Choroid plexus epithelial cell (primary cell): ENCODE measurements around the gene RFFL.

Experiments used
- DNase-seq: peaks from one replicate; pipeline ENCODE4 v3.0.0-alpha.2; 2010; ENCODE audit warnings: low read depth
- H3K4me3 ChIP-seq: 2 replicates; pipeline ENCODE4 v1.5.1; 2011; ENCODE audit warnings: low read depth, mild to moderate bottlenecking, control low read depth, low read length, moderate library complexity
- CTCF ChIP-seq: conservative IDR thresholded peaks from 2 replicates; pipeline ENCODE4 v1.5.1; 2011; ENCODE audit warnings: low read depth, mild to moderate bottlenecking, control low read depth, inconsistent platforms, low read length, moderate library complexity

Gene RFFL

GRCh38 chr17:34979650-34980352, 83.7 kb downstream of the RFFL start:
- TF ChIP-seq CTCF: no peak
- peak overlapping the region; percentile 79 for H3K4me3 ChIP-seq
- peak; percentile 28 for DNase-seq

GRCh38 chr17:34979153-34979552, 84.4 kb downstream of the RFFL start:
- no peak for DNase-seq
- H3K4me3 ChIP-seq: no peak overlapping the region
- TF ChIP-seq CTCF: no peak

GRCh38 chr17:34974794-34975785, 88.4 kb downstream of the RFFL start:
- H3K4me3 ChIP-seq: no peak overlapping the region
- TF ChIP-seq CTCF: no peak
- DNase-seq: no peak

- no peak for TF ChIP-seq CTCF
- DNase-seq: no peak
- H3K4me3 ChIP-seq: no peak overlapping the region
Observed at GRCh38 chr17:34974179-34974578, 89.3 kb downstream of the RFFL start.

- H3K4me3 ChIP-seq: peak within 1 kb of the TSS; percentile 77
- TF ChIP-seq CTCF: no peak
- peak; percentile 97 for DNase-seq
Observed at GRCh38 chr17:34961093-34961911, 102.2 kb downstream of the RFFL start, which contains the start of the genes CCT6B and ZNF830. CCT6B (minus strand) TSS chr17:34961460; CDS start chr17:34961393, 67 bp downstream. ZNF830 (plus strand) TSS chr17:34961540; CDS start chr17:34961567, 27 bp downstream.

- no peak overlapping the region for H3K4me3 ChIP-seq
- no peak for DNase-seq
- TF ChIP-seq CTCF: no peak
Observed at GRCh38 chr17:34958438-34958837, 105.1 kb downstream of the RFFL start.
